Measurements from ENCODE around the gene CMYA5.

DNA sequence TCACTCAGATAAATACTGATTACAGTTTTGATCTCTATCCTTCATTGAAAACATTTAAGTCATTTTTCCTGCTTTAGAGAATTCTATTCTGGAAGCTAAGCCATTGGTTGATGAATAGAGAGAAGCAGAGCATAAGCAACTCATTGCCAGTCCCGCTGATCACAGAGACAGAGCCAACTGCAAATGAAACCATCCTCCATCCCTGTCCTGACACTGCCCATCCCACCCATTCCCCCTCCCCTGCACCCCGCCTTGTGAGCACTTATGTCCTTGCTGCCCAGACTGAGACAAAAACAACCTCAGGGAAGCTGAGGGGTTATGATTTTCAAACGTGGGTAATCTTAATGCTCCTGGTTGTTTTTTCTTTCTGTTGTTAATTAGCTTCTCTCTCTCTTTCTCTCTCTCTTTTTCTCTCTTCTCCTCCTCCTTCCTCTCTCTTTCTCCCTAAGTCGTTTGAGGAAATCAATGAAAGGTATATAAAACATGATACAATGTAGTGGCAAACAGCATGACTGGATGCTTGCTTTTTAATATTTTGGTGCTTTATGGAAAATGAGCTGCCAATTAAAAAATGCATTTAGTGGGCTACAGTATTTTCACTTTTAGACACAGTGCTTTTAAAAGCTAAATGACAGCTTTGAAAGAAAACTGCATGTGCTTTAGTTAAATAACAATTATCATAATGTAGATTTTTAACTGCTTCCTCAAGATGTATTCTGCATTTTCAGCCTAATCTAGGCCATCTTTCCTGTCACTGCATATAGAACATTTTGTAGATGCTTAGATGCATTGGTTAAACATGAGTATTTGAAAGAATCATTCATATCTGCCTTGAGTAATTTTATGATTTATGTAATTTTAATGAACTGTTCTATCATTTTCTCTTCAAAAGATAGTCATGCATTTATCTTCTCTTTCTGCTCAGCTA, 57.3 kb downstream of the CMYA5 start:
- TF ChIP-seq POLR2A (IDR thresholded peaks at IDR 0.05): no peak
- TF ChIP-seq, protein P1, sequence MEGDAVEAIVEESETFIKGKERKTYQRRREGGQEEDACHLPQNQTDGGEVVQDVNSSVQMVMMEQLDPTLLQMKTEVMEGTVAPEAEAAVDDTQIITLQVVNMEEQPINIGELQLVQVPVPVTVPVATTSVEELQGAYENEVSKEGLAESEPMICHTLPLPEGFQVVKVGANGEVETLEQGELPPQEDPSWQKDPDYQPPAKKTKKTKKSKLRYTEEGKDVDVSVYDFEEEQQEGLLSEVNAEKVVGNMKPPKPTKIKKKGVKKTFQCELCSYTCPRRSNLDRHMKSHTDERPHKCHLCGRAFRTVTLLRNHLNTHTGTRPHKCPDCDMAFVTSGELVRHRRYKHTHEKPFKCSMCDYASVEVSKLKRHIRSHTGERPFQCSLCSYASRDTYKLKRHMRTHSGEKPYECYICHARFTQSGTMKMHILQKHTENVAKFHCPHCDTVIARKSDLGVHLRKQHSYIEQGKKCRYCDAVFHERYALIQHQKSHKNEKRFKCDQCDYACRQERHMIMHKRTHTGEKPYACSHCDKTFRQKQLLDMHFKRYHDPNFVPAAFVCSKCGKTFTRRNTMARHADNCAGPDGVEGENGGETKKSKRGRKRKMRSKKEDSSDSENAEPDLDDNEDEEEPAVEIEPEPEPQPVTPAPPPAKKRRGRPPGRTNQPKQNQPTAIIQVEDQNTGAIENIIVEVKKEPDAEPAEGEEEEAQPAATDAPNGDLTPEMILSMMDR (IDR thresholded peaks at IDR 0.05): no peak

Data from thyroid gland (tissue), 4 donors.